SKM-1 (cell line): Measurements from ENCODE around the gene SEPHS2.
A peak's percentile ranks its signal among the peaks of the same experiment; 100 is the strongest.

ENCODE experiments used
- DNase-seq: peaks from one replicate; lab custom pipeline; 2025; ENCODE audit not compliant: unreplicated experiment; lab: John Stamatoyannopoulos, UW

Gene SEPHS2

GRCh38 chr16:30430428-30430970 is 15.2 kb downstream of the SEPHS2 start:
- DNase-seq: peak; percentile 79

- peak; percentile 99 for DNase-seq
Observed at GRCh38 chr16:30429678-30430427, 15.8 kb downstream of the SEPHS2 start, which contains the start of gene DCTPP1. DCTPP1 (minus strand) TSS chr16:30430030; CDS start chr16:30429980, 50 bp downstream.

GRCh38 chr16:30429418-30429677 is 16.3 kb downstream of the SEPHS2 start:
- no peak for DNase-seq

- DNase-seq: no peak
Observed at GRCh38 chr16:30428055-30428454, 17.6 kb downstream of the SEPHS2 start.

- no peak for DNase-seq
Observed at GRCh38 chr16:30421010-30421409, 24.7 kb downstream of the SEPHS2 start.

GRCh38 chr16:30418350-30419181 is 27.1 kb downstream of the SEPHS2 start:
- no peak for DNase-seq

- peak; percentile 69 for DNase-seq
Observed at GRCh38 chr16:30417529-30418349, 27.9 kb downstream of the SEPHS2 start.

- DNase-seq: no peak
Observed at GRCh38 chr16:30416624-30417528, 28.8 kb downstream of the SEPHS2 start.

- DNase-seq: no peak
Observed at GRCh38 chr16:30416047-30416603, 29.5 kb downstream of the SEPHS2 start.

- DNase-seq: no peak
Observed at GRCh38 chr16:30414159-30414558, 31.5 kb downstream of the SEPHS2 start.

- no peak for DNase-seq
Observed at GRCh38 chr16:30413112-30413806, 32.4 kb downstream of the SEPHS2 start.

- peak; percentile 65 for DNase-seq
Observed at GRCh38 chr16:30409125-30410060, 36.3 kb downstream of the SEPHS2 start.

GRCh38 chr16:30407804-30408534 is 37.7 kb downstream of the SEPHS2 start:
- DNase-seq: no peak

GRCh38 chr16:30407102-30407803 is 38.4 kb downstream of the SEPHS2 start, which contains the start of gene ZNF771:
ZNF771 (plus strand) TSS chr16:30407606; CDS start chr16:30408054, 448 bp downstream.
- peak; percentile 76 for DNase-seq

GRCh38 chr16:30406795-30407101 is 38.9 kb downstream of the SEPHS2 start:
- DNase-seq: no peak

- no peak for DNase-seq
Observed at GRCh38 chr16:30401768-30402425, 43.8 kb downstream of the SEPHS2 start.
